ENCODE results near the gene RAD51B.

RAD51B gene

GRCh38 chr14:68458253-68458652 lies 638.7 kb downstream of the RAD51B start:
- DNase-seq = no peak

GRCh38 chr14:68458840-68459469 lies 639.4 kb downstream of the RAD51B start:
- no peak for DNase-seq

GRCh38 chr14:68459480-68460136 lies 640.0 kb downstream of the RAD51B start:
- DNase-seq = no peak

GRCh38 chr14:68460541-68460940 lies 641.0 kb downstream of the RAD51B start:
- DNase-seq = no peak

GRCh38 chr14:68461086-68461485 lies 641.5 kb downstream of the RAD51B start:
- DNase-seq = no peak

- no peak for DNase-seq
Measured at GRCh38 chr14:68462683-68463082, 643.1 kb downstream of the RAD51B start.

- DNase-seq = no peak
Measured at GRCh38 chr14:68463299-68463698, 643.7 kb downstream of the RAD51B start.

GRCh38 chr14:68463705-68464374 lies 644.3 kb downstream of the RAD51B start:
- DNase-seq = no peak

GRCh38 chr14:68464711-68465110 lies 645.1 kb downstream of the RAD51B start:
- DNase-seq = no peak

- DNase-seq = no peak
Measured at GRCh38 chr14:68466491-68466977, 647.0 kb downstream of the RAD51B start.

GRCh38 chr14:68467425-68467824 lies 647.8 kb downstream of the RAD51B start:
- no peak for DNase-seq

- no peak for DNase-seq
Measured at GRCh38 chr14:68468437-68469207, 649.0 kb downstream of the RAD51B start.

GRCh38 chr14:68469208-68469713 lies 649.7 kb downstream of the RAD51B start:
- no peak for DNase-seq

GRCh38 chr14:68470361-68470760 lies 650.8 kb downstream of the RAD51B start:
- DNase-seq = no peak

GRCh38 chr14:68471029-68471963 lies 651.7 kb downstream of the RAD51B start:
- DNase-seq = no peak

- DNase-seq = no peak
Measured at GRCh38 chr14:68471964-68472508, 652.5 kb downstream of the RAD51B start.

GRCh38 chr14:68473069-68473468 lies 653.5 kb downstream of the RAD51B start:
- no peak for DNase-seq

- DNase-seq = no peak
Measured at GRCh38 chr14:68473794-68474193, 654.2 kb downstream of the RAD51B start.

- DNase-seq = no peak
Measured at GRCh38 chr14:68474741-68475140, 655.2 kb downstream of the RAD51B start.

- DNase-seq = no peak
Measured at GRCh38 chr14:68475802-68476201, 656.2 kb downstream of the RAD51B start.
